Mucosa of stomach (tissue), 1 donor: ENCODE results near the gene STK4.

Experiments used
- H3K27me3 ChIP-seq: one replicate; pipeline ENCODE4 v1.7.0; 2013; ENCODE audit warnings: mild to moderate bottlenecking, low read length; ENCODE audit not compliant: control insufficient read depth, insufficient read depth
- H3K36me3 ChIP-seq: one replicate; pipeline ENCODE4 v1.7.0; 2013; ENCODE audit warnings: low read length; ENCODE audit not compliant: control insufficient read depth, insufficient read depth
- H3K4me1 ChIP-seq: one replicate; pipeline ENCODE4 v1.7.0; 2013; ENCODE audit warnings: mild to moderate bottlenecking, low read length; ENCODE audit not compliant: control insufficient read depth, insufficient read depth
- H3K4me3 ChIP-seq: one replicate; pipeline ENCODE4 v1.7.0; 2013; ENCODE audit warnings: low read length
- H3K9ac ChIP-seq: one replicate; pipeline ENCODE4 v1.7.0; 2013; ENCODE audit warnings: mild to moderate bottlenecking, low read length, moderate library complexity
- H3K9me3 ChIP-seq: one replicate; pipeline ENCODE4 v1.7.0; 2013; ENCODE audit warnings: mild to moderate bottlenecking, low read length, moderate library complexity; ENCODE audit not compliant: control insufficient read depth
- donor health status: Pancreatic carcinoma.

STK4 gene

GRCh38 chr20:44938637-44939036, 27.7 kb upstream of the STK4 start:
- no peak overlapping the region for H3K9ac ChIP-seq
- H3K9me3 ChIP-seq, result no peaks in the 10 kb centered on the region
- H3K4me3 ChIP-seq, result no peak overlapping the region
- no peaks in the 10 kb centered on the region for H3K27me3 ChIP-seq
- no peaks in the 10 kb centered on the region for H3K4me1 ChIP-seq
- peaks cover 6% of the 10 kb centered on the region for H3K36me3 ChIP-seq

DNA sequence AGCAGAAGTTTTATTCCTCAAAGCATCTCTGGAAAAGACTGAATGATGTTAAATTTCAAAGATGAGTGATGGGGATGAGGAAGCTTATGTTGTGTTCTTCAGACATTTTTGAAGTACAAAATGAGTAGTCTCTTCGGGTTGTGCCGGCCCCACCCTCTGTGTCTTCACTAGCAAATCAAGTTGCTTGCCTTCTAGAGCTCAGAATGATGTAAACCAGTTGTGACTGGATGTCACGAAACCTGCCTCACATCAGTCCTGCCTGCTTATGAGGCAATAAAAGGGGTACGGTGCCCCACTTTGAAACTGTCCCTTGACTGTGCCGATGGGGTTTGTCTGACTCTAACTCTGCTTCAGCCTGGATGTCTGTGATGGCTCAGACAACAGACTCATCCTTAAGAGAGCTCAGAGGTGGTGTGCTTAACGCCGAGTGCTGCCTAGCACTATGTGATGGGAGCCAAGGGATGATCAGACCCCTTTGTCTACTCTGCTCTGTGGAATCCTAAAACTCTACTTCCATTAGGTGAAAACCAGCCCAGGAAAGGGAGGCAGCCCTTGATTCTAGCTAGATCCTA, 25.1 kb upstream of the STK4 start:
- H3K27me3 ChIP-seq, result no peaks in the 10 kb centered on the region
- H3K36me3 ChIP-seq, result peaks cover 7% of the 10 kb centered on the region
- no peaks in the 10 kb centered on the region for H3K4me1 ChIP-seq
- H3K4me3 ChIP-seq, result no peak overlapping the region
- no peak overlapping the region for H3K9ac ChIP-seq
- H3K9me3 ChIP-seq, result no peaks in the 10 kb centered on the region

- Histone ChIP-seq H3K4me3 (no peak overlapping the region), H3K9me3 (no peaks in the 10 kb centered on the region), H3K4me1 (no peaks in the 10 kb centered on the region), H3K9ac (no peak overlapping the region), H3K36me3 (peaks cover 7% of the 10 kb centered on the region), H3K27me3 (no peaks in the 10 kb centered on the region)
Observed at GRCh38 chr20:44942264-44942973, 23.9 kb upstream of the STK4 start.

- Histone ChIP-seq H3K4me3 (no peak overlapping the region), H3K4me1 (no peaks in the 10 kb centered on the region), H3K36me3 (peaks cover 7% of the 10 kb centered on the region), H3K9ac (no peak overlapping the region), H3K27me3 (no peaks in the 10 kb centered on the region), H3K9me3 (no peaks in the 10 kb centered on the region)
Observed at GRCh38 chr20:44943828-44944227, 22.5 kb upstream of the STK4 start.

GRCh38 chr20:44945261-44945660, 21.1 kb upstream of the STK4 start:
- Histone ChIP-seq H3K4me1 (no peaks in the 10 kb centered on the region), H3K27me3 (no peaks in the 10 kb centered on the region), H3K36me3 (peaks cover 7% of the 10 kb centered on the region)

GRCh38 chr20:44946271-44946852, 19.9 kb upstream of the STK4 start:
- Histone ChIP-seq H3K27me3 (no peaks in the 10 kb centered on the region), H3K4me3 (no peak overlapping the region), H3K9ac (no peak overlapping the region), H3K4me1 (no peaks in the 10 kb centered on the region), H3K9me3 (no peaks in the 10 kb centered on the region), H3K36me3 (peaks cover 7% of the 10 kb centered on the region)

More at GRCh38 chr20:44945261-44945660, 21.1 kb upstream of the STK4 start:
- Histone ChIP-seq H3K9ac (no peak overlapping the region), H3K9me3 (no peaks in the 10 kb centered on the region), H3K4me3 (no peak overlapping the region)

DNA sequence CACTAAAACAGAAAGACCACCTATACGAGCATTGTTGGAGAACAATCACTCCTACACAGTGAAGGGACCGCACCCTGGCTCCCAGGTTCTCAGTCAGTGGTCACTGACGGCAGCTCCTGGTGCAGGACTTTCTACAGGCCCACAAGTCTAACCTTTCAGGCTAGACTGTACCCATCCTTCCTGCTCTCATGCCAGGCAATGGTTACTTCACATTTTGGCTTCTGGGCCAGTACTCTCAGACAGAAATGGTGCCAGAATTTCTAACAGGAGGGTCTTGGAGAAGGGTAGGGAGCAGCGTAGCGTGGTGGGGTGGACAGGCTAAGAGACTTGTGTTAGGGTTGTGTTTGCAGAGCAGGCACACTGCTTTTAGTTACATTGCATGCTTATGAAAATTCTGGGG, 18.2 kb upstream of the STK4 start:
- H3K9ac ChIP-seq, result no peak overlapping the region
- H3K9me3 ChIP-seq, result no peaks in the 10 kb centered on the region
- no peaks in the 10 kb centered on the region for H3K4me1 ChIP-seq
- no peak overlapping the region for H3K4me3 ChIP-seq
- H3K27me3 ChIP-seq, result no peaks in the 10 kb centered on the region
- peaks cover 6% of the 10 kb centered on the region for H3K36me3 ChIP-seq

GRCh38 chr20:44948513-44948912, 17.8 kb upstream of the STK4 start:
- Histone ChIP-seq H3K36me3 (peaks cover 2% of the 10 kb centered on the region), H3K4me3 (no peak overlapping the region)

DNA sequence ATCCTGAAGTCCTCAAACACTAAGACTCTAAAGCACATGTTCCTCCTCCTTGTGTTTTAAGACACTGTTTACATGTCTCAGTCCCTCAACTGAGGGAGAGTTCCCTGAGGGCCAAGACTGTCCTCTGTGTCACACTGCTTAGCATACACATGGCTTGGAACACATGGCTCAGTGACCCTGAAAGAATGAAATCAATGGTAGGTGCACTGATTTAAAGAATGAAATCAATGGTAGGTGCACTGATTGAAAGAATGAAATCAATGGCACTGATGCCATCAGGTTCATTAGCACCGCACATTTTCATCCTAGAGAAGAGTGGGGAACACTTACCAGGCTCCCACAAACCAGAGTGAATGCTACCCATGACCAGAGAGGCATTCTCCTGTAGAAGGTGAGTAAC, 15.9 kb upstream of the STK4 start:
- Histone ChIP-seq H3K36me3 (no peaks in the 10 kb centered on the region), H3K4me3 (no peak overlapping the region), H3K4me1 (no peaks in the 10 kb centered on the region), H3K9me3 (no peaks in the 10 kb centered on the region), H3K27me3 (no peaks in the 10 kb centered on the region), H3K9ac (no peak overlapping the region)

More at GRCh38 chr20:44948513-44948912, 17.8 kb upstream of the STK4 start:
- Histone ChIP-seq H3K27me3 (no peaks in the 10 kb centered on the region), H3K9me3 (no peaks in the 10 kb centered on the region), H3K9ac (no peak overlapping the region), H3K4me1 (no peaks in the 10 kb centered on the region)

DNA sequence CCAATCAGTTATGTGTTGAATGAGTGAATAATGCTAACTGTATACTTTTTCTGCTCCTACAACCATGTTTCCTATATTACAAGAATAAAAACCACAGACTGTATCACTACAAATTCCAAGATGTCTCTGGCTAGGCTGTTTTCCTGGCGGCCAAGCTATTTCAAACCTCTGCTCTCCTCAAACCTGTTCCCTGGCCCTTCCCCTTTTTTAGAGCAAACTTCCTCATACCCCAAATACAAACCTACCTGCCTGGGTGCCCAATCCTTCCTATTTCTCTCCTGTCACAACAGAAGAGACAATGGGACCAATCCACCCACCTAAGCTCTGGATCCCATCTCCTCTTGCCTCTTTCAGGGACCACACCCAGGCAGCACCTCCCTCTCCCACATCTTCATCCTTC, 13.6 kb upstream of the STK4 start:
- Histone ChIP-seq H3K4me3 (no peak overlapping the region), H3K9ac (no peak overlapping the region), H3K36me3 (no peaks in the 10 kb centered on the region), H3K27me3 (no peaks in the 10 kb centered on the region), H3K9me3 (no peaks in the 10 kb centered on the region), H3K4me1 (no peaks in the 10 kb centered on the region)

GRCh38 chr20:44954211-44954610, 12.1 kb upstream of the STK4 start:
- Histone ChIP-seq H3K9ac (no peak overlapping the region), H3K27me3 (no peaks in the 10 kb centered on the region), H3K36me3 (no peaks in the 10 kb centered on the region), H3K4me3 (no peak overlapping the region), H3K9me3 (no peaks in the 10 kb centered on the region), H3K4me1 (no peaks in the 10 kb centered on the region)

DNA sequence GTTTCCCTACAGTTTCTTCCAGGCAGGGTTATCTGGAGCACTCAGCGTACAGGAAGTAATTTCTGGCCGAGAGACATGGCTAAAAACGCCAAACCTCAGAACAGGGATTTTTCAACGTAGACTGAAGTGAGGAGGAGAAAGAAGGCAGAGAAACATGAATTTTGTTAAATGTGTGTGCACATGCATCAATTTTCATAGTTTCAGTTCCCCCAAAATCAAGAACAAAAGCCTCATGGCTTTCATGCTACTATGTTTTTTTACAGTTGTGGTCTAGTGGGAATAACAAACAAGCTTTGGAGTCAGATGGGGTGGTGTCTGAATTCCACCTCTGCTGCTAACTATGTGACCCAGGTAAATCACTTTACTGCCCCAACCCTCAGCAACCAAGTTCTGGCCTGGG, 11.0 kb upstream of the STK4 start:
- H3K4me1 ChIP-seq, result no peaks in the 10 kb centered on the region
- no peaks in the 10 kb centered on the region for H3K36me3 ChIP-seq
- H3K9me3 ChIP-seq, result no peaks in the 10 kb centered on the region
- no peaks in the 10 kb centered on the region for H3K27me3 ChIP-seq
- H3K9ac ChIP-seq, result no peak overlapping the region
- H3K4me3 ChIP-seq, result no peak overlapping the region
